Stimulated activated CD4-positive, alpha-beta T cell treated with anti-CD3 and anti-CD28 coated beads, Interleukin-1b, Interleukin-23, amount 100 ng/mL, for 1 hour (primary cell): Measurements from ENCODE around the gene SIX3.

ENCODE experiments used
- DNase-seq, 2 donors: peaks; one replicate each; pipeline ENCODE4 v3.0.0-alpha.2; 2020; ENCODE audit warnings: low read depth in 2 of 2

SIX3 gene

GRCh38 chr2:44943693-44944101, 2.2 kb downstream of the SIX3 start:
- no peak for DNase-seq

- DNase-seq = no peak
These were observed 2.8 kb downstream of the SIX3 start for GRCh38 chr2:44944102-44944951.

GRCh38 chr2:44944952-44945612, 3.6 kb downstream of the SIX3 start:
- DNase-seq = no peak

GRCh38 chr2:44945676-44946371, 4.3 kb downstream of the SIX3 start:
- no peak for DNase-seq

GRCh38 chr2:44946372-44947027, 5.0 kb downstream of the SIX3 start:
- no peak for DNase-seq

- DNase-seq = no peak
These were observed 5.5 kb downstream of the SIX3 start for GRCh38 chr2:44947028-44947375.

GRCh38 chr2:44948565-44949328, 7.2 kb downstream of the SIX3 start:
- no peak for DNase-seq

GRCh38 chr2:44949329-44950151, 8.0 kb downstream of the SIX3 start:
- no peak for DNase-seq

GRCh38 chr2:44950646-44951045, 9.1 kb downstream of the SIX3 start:
- no peak for DNase-seq

GRCh38 chr2:44951124-44951523, 9.6 kb downstream of the SIX3 start:
- DNase-seq = no peak

GRCh38 chr2:44951714-44952113, 10.2 kb downstream of the SIX3 start:
- no peak for DNase-seq

- no peak for DNase-seq
These were observed 10.8 kb downstream of the SIX3 start for GRCh38 chr2:44952143-44952805.

- DNase-seq = no peak
These were observed 11.4 kb downstream of the SIX3 start for GRCh38 chr2:44952806-44953498.

GRCh38 chr2:44953499-44953883, 12.0 kb downstream of the SIX3 start:
- no peak for DNase-seq

- DNase-seq = no peak
These were observed 13.0 kb downstream of the SIX3 start for GRCh38 chr2:44954447-44954888.

GRCh38 chr2:44954889-44955592, 13.5 kb downstream of the SIX3 start:
- DNase-seq = no peak

- peak; percentile 27 to 70 for DNase-seq
These were observed 14.3 kb downstream of the SIX3 start for GRCh38 chr2:44955593-44956392.

- no peak for DNase-seq
These were observed 15.3 kb downstream of the SIX3 start for GRCh38 chr2:44956843-44957242.
